Endodermal cell (in vitro differentiated cells): ENCODE measurements around the gene NRM. TPM values are rescaled to one million over a fixed set of nuclear protein-coding genes. Genes with fewer than 3 reads are reported as not detected.
A peak's percentile ranks its signal among the peaks of the same experiment; 100 is the strongest.

ENCODE experiments used
- DNase-seq: peaks from one replicate; pipeline ENCODE4 v3.0.0-alpha.2; 2017
- H3K27ac ChIP-seq: 2 replicates; pipeline ENCODE4 v1.5.1; 2013; ENCODE audit warnings: mild to moderate bottlenecking, low read depth, low read length, moderate library complexity
- H3K27me3 ChIP-seq: 2 replicates; pipeline ENCODE4 v1.6.1; 2013; ENCODE audit warnings: mild to moderate bottlenecking, low read length, moderate library complexity; ENCODE audit not compliant: insufficient read depth, control insufficient read depth, poor library complexity, severe bottlenecking
- H3K36me3 ChIP-seq: 2 replicates; pipeline ENCODE4 v1.7.0; 2013; ENCODE audit warnings: mild to moderate bottlenecking, low read length, moderate library complexity; ENCODE audit not compliant: control insufficient read depth, insufficient read depth
- H3K4me1 ChIP-seq: one replicate; pipeline ENCODE4 v1.7.0; 2013; ENCODE audit warnings: low read length; ENCODE audit not compliant: control insufficient read depth, insufficient read depth
- H3K4me3 ChIP-seq: 2 replicates; pipeline ENCODE4 v1.5.1; 2013; ENCODE audit warnings: mild to moderate bottlenecking, low read length, moderate library complexity
- H3K9ac ChIP-seq: 2 replicates; pipeline ENCODE4 v1.6.1; 2013; ENCODE audit warnings: mild to moderate bottlenecking, low read length, moderate library complexity; ENCODE audit not compliant: poor library complexity, severe bottlenecking; ENCODE audit errors: extremely low read depth
- H3K9me3 ChIP-seq: 2 replicates; pipeline ENCODE4 v1.6.1; 2013; ENCODE audit warnings: mild to moderate bottlenecking, low read length, moderate library complexity; ENCODE audit not compliant: control insufficient read depth
- H3K27ac Mint-ChIP-seq: 2 replicates; pipeline ENCODE4 v1.8.0; 2020; ENCODE audit warnings: mixed read lengths
- H3K27me3 Mint-ChIP-seq: 2 replicates; pipeline ENCODE4 v1.8.0; 2021; ENCODE audit warnings: mild to moderate bottlenecking, mixed read lengths; ENCODE audit not compliant: insufficient read depth
- H3K36me3 Mint-ChIP-seq: 2 replicates; pipeline ENCODE4 v1.8.0; 2020; ENCODE audit warnings: low read depth, mixed read lengths
- H3K4me1 Mint-ChIP-seq: 2 replicates; pipeline ENCODE4 v1.8.0; 2020; ENCODE audit warnings: mixed read lengths
- H3K4me3 Mint-ChIP-seq: 2 replicates; pipeline ENCODE4 v1.8.0; 2020; ENCODE audit warnings: mild to moderate bottlenecking, moderate library complexity, mixed read lengths
- H3K9me3 Mint-ChIP-seq: 2 replicates; pipeline ENCODE4 v1.8.0; 2020; ENCODE audit warnings: mild to moderate bottlenecking, mixed read lengths
- CTCF ChIP-seq: fragments of 200-600 bp; sonication (generic); conservative IDR thresholded peaks from 2 replicates; pipeline ENCODE4 v1.5.0; 2021; ENCODE audit warnings: antibody characterized with exemption, mild to moderate bottlenecking
- WGBS, 2 experiments: methylation state at CpG; one replicate each; pipeline versions ENCODE4 v1.1.5 to v1.1.7; 2013; ENCODE audit warnings: missing lambda C conversion rate in 2 of 2, mixed read lengths in 1 of 2; ENCODE audit not compliant: insufficient coverage in 1 of 2, insufficient read length in 1 of 2; 5-methylcytosine and 5-hydroxymethylcytosine counted together
- long read RNA-seq, 4 experiments: library from polyadenylated mRNA in 2 of 4; library from RNA in 1 of 4; library from capped mRNA in 1 of 4; stranded (forward) in 3 of 4; unstranded in 1 of 4; transcript quantifications; one replicate each; pipeline ENCODE4 v2.0.0, GENCODE V29; 2020 to 2021; ENCODE audit warnings: inconsistent platforms in 1 of 4
- polyA plus RNA-seq, 2 experiments: library from polyadenylated mRNA; stranded (reverse); fragments of 50-300 nt; gene quantifications; one replicate each; pipeline ENCODE4 v1.2.3, GENCODE V29; 2013
- total RNA-seq, 2 donors: library from RNA; stranded (reverse); fragmentation: NEBNext Ultra II Directional in 1 of 2; extraction: Animal tissue kit (Norgen Biotek cat#: 25700) in 1 of 2; gene quantifications; 2 replicates in 1 of 2; 3 replicates in 1 of 2; pipeline ENCODE4 v1.2.1, GENCODE V29; 2021

NRM gene, protein sequence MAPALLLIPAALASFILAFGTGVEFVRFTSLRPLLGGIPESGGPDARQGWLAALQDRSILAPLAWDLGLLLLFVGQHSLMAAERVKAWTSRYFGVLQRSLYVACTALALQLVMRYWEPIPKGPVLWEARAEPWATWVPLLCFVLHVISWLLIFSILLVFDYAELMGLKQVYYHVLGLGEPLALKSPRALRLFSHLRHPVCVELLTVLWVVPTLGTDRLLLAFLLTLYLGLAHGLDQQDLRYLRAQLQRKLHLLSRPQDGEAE
- total RNA-seq, result 10 to 100 TPM; 37.1 TPM
- 72.2 TPM for polyA plus RNA-seq (2013, experiment 1 of 2)
- polyA plus RNA-seq (2013, experiment 2 of 2), result 59.2 TPM
- long read RNA-seq, experiment 1, transcript NRM-203 (4 exons, 1,734 nt), result major isoform, 20 of 29 reads
- long read RNA-seq, experiment 1, partial matches to known transcripts, result 6 of 29 reads
- long read RNA-seq, experiment 1, other reads (novel, unspliced or antisense), result 1 of 29 reads
- long read RNA-seq, experiment 2, transcript NRM-203 (4 exons, 1,734 nt), result major isoform, 16 of 16 reads
- long read RNA-seq, experiment 2, partial matches to known transcripts, result 0 of 16 reads
- long read RNA-seq, experiment 2, other reads (novel, unspliced or antisense), result 0 of 16 reads
- long read RNA-seq, experiment 3, transcript NRM-203 (4 exons, 1,734 nt), result major isoform, 40 of 54 reads
- long read RNA-seq, experiment 3, partial matches to known transcripts, result 6 of 54 reads
- long read RNA-seq, experiment 3, other reads (novel, unspliced or antisense), result 6 of 54 reads
- long read RNA-seq, experiment 4, transcript NRM-203 (4 exons, 1,734 nt), result major isoform, 87 of 112 reads
- long read RNA-seq, experiment 4, transcript NRM-206 (4 exons, 1,453 nt), result minor isoform, 5 of 112 reads
- long read RNA-seq, experiment 4, transcript NRM-207 (2 exons, 1,029 nt), result minor isoform, 7 of 112 reads
- long read RNA-seq, experiment 4, partial matches to known transcripts, result 7 of 112 reads
- long read RNA-seq, experiment 4, other reads (novel, unspliced or antisense), result 3 of 112 reads

DNA sequence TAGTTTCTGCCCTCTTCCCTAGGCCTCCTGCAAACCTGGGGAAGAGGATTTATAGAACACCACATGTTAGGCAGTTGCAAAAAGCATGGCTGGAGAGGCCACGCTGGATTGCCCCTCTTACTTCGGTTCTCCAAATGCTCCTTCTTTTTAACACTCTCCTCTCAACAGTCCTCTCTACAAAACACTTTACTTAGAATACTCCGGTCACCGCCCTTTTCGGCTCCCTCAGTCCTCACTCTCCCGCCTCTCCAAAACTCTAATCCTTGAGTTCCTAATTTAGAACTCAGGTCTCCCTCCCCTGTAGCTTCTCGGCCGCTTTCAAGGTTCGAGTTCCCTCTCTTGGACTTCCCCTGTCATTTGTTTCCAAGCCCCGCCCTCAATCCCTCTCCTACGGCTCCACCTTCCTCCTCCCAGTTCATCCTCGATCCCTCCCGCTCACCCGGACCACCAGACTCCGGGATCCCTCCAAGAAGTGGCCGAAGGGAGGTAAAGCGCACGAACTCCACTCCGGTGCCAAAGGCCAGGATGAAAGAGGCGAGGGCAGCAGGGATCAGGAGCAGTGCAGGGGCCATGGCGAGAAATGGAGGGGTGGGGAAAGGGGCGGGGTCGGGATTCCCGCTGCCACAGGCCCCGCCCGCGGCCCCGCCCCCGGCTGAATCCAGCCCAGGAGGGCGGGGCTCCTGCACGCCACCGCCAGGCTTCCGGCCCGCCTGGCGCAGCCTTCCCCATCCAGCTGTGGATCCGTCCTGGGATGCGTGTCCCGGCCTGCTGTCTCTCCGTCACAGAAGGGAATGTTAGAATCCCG is at the start of gene NRM:
TSS of gene NRM (minus strand) at position 582 of the 805 bp plus-strand sequence. CDS start at position 572, 10 bp downstream.
- no peaks in the 10 kb centered on the region for H3K9me3 ChIP-seq
- H3K4me3 Mint-ChIP-seq, result peak within 1 kb of the TSS; percentile 78
- H3K4me3 ChIP-seq, result peak within 1 kb of the TSS; percentile 94
- peak; percentile 93 for DNase-seq
- no peaks in the 10 kb centered on the region for H3K9me3 Mint-ChIP-seq
- H3K36me3 Mint-ChIP-seq, result peaks cover 4% of the 10 kb centered on the region
- peaks cover 34% of the 10 kb centered on the region for H3K4me1 Mint-ChIP-seq
- peak within 1 kb of the TSS; percentile 61 for H3K27ac ChIP-seq
- no peaks in the 10 kb centered on the region for H3K36me3 ChIP-seq
- no peaks in the 10 kb centered on the region for H3K27me3 Mint-ChIP-seq
- no peak for TF ChIP-seq CTCF
- peak within 1 kb of the TSS; percentile 32 for H3K9ac ChIP-seq
- H3K4me1 ChIP-seq, result no peaks in the 10 kb centered on the region
- peak within 1 kb of the TSS; percentile 82 for H3K27ac Mint-ChIP-seq
- no peaks in the 10 kb centered on the region for H3K27me3 ChIP-seq
- 1 to 3% methylated on average over 24 to 40 of the region's 40 CpGs for WGBS, 2 experiments

DNA sequence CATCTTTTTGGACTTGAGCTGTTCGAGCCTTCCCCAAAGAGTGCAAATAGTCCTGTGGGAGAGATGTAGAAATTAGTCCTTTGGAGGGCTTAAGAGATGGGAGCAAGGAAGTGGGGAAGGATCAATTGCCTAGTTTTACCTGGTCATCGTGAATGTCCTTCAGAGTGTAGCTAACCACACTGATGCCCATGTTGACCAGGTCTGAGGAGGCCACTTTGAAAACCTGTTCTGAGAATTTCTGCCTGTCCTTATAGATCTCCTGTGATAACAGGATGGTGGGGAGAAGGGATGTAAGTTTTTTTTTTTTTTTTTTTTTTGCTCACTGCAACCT is 49.7 kb upstream of the NRM start:
- 97 to 100% methylated on average over 1 to 2 of the region's 2 CpGs for WGBS, 2 experiments

More for the DNA sequence above, 49.7 kb upstream of the NRM start:
- Mint-ChIP-seq H3K27me3 (no peaks in the 10 kb centered on the region), H3K9me3 (no peaks in the 10 kb centered on the region), H3K4me3 (peak overlapping the region; percentile 98), H3K4me1 (peaks cover 24% of the 10 kb centered on the region), H3K36me3 (peaks cover 69% of the 10 kb centered on the region), H3K27ac (peak overlapping the region; percentile 50)
- Histone ChIP-seq H3K4me3 (no peak overlapping the region), H3K4me1 (peaks cover 5% of the 10 kb centered on the region), H3K9me3 (no peaks in the 10 kb centered on the region), H3K27me3 (no peaks in the 10 kb centered on the region), H3K27ac (no peak overlapping the region), H3K9ac (no peak overlapping the region), H3K36me3 (peaks cover 65% of the 10 kb centered on the region)
- DNase-seq, result no peak
- TF ChIP-seq CTCF, result no peak
